Nucleus accumbens (tissue), 56 donors: ENCODE measurements around the gene CRADD.

Experiments
- DNase-seq, 56 donors: peaks; one replicate each; lab custom pipeline; 2025; lab: John Stamatoyannopoulos, UW

Gene CRADD

GRCh38 chr12:93829016-93829415 lies 151.8 kb downstream of the CRADD start:
- no peak for DNase-seq

DNA sequence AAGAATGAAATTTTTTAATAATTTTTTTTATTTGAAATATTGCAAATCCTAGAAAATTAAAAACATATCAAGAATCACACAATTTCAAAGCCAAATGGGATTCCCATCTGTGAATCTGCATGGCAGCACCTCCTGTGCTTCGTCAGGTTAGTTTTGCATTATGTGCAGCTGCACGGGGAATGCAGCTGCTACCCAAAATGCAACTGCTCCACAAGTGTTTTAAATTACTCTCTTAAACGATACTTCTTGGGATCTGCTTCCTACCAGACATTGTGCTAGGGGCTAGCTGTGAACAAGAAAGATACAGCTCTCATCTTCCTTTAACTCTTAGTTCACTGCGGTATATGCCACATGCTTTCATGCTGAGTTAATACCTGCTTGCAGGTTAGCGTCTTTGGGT lies 154.2 kb downstream of the CRADD start:
- no peak for DNase-seq

GRCh38 chr12:93832131-93832530 lies 155.0 kb downstream of the CRADD start:
- DNase-seq = no peak

- no peak for DNase-seq
These were observed 156.8 kb downstream of the CRADD start for GRCh38 chr12:93833946-93834345.

DNA sequence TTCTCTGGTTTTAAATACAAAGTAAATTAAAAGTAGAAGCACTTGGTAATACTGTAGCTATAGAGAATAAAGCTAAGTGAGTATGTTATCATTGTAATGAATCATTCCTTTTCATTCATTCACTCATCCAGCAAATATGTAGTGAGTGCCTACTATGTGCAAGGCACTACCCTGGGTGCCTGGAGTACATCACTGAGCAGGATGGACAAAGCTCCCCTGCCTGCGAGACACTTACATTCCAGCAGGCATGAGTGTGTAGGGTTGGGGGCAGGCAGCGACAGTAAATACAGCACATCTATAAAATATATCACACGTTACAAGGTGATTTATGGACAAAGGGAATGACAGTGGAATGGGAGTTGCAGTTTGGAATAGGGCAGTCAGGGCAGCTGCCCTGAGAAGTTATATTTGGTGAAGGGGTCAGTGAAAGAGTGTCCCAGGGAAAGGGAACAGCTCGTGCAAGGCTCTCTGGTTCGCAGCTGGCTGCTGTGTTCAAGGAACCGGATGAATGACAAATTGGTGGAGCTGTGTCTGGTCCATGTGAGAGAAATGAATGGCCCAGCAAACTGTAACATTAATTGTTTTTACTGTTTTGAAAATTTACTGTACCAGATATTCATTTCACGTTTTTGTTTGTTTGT lies 159.6 kb downstream of the CRADD start:
- DNase-seq = no peak

- DNase-seq = no peak
These were observed 161.0 kb downstream of the CRADD start for GRCh38 chr12:93838193-93838592.

GRCh38 chr12:93839064-93839463 lies 161.9 kb downstream of the CRADD start:
- no peak for DNase-seq

DNA sequence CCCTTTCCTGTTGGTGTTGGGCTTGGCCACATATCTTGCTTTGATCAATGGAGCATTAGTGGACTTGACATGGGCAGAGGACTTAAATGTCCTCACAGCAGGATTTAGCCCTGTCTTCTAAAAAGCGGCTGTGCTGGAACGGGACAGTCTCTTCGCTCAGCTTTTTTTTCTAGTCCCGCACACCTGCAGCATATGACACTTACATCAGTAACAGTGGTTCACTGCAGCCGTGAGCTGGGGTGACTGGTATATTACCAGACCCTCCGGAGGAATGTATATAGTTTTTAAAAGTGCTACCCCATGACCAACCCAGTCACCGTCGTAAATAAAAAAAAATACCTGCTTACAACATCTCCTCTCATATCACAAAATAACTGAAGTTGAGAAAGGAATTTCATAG lies 164.5 kb downstream of the CRADD start:
- no peak for DNase-seq

GRCh38 chr12:93844164-93844784 lies 167.1 kb downstream of the CRADD start:
- no peak for DNase-seq

GRCh38 chr12:93846936-93847516 lies 169.9 kb downstream of the CRADD start:
- no peak for DNase-seq

DNA sequence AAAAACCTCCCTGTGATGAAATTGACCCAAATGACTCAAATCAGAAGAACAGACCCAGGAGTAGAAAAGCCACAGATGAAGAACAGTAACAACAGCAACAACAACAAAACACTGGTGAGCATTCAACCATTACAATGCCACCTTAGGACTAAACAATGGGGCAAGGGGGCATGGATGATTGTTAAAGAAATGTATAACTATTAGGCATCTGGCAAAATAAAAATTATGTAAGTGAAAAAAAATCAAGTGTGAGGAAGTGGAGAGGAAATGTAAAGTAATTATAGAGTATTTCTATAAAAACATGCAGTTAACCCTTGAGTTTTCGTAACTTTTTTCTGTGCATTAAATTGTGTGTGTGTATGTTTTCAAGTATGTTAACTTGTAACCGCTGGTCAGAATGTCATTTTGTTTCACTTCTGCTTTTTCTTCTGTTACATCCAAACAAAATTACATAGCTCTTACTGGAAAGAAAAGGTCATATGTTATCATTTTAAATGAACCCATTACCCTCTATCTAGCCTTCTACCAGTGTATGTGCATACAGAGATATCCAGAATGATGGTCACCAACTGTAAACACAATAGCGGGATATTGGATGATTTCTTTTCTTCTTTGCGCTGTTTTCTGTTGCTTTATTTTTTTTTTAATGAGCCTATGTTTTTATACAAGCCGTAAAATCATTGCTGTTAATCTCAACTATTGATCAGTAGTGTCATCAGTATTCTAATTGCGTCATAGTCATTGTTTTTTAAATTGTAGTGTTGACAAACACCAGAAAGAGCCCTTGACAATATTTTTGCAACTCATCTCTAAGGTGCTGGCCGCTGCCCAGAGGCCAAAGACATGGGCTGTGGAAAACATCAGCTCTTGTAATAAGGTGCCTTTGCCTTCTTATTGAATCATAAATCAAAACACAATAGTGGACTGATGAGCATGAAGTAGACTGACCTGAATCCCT lies 170.6 kb downstream of the CRADD start:
- DNase-seq = no peak

GRCh38 chr12:93848523-93849101 lies 171.4 kb downstream of the CRADD start:
- DNase-seq = no peak

DNA sequence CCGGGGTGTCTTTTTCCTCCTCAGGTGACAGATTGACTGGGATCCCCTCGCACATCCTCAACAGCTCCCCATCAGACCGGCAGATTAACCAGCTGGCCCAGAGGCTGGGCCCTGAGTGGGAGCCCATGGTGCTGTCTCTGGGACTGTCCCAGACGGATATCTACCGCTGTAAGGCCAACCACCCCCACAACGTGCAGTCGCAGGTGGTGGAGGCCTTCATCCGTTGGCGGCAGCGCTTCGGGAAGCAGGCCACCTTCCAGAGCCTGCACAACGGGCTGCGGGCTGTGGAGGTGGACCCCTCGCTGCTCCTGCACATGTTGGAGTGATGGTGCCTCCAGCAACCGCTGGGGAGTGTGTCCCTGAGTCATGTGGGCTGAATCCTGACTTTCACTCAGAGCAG lies 172.8 kb downstream of the CRADD start:
- DNase-seq = no peak

GRCh38 chr12:93850481-93851256 lies 173.5 kb downstream of the CRADD start:
- DNase-seq = no peak

- no peak for DNase-seq
These were observed 174.1 kb downstream of the CRADD start for GRCh38 chr12:93851257-93851671.

DNA sequence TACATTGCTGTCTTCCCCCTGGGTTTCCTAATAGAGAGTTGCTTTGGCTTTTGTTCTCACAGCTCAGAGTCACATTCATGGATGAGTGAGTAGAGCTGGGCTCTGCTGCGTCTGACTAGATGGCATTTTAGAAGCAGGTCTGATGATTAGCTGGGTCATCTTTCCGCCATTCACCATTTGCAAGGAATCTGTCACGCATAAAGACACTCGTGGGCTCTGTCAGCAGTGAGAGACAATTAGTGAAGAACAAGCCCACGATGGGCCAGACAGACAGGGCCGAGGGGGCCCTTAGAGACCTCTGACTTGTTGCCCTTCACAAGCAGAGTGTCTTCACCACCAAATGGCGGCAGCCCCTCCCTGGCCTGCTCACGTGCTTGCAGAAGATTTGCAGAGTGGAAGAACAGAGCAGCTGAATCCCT lies 175.0 kb downstream of the CRADD start:
- peak in 1 of 56 donors; percentile 6 for DNase-seq

- DNase-seq = no peak
These were observed 176.7 kb downstream of the CRADD start for GRCh38 chr12:93853698-93854478.

- DNase-seq = no peak
These were observed 178.1 kb downstream of the CRADD start for GRCh38 chr12:93855261-93855660.

GRCh38 chr12:93856611-93857010 lies 179.4 kb downstream of the CRADD start:
- no peak for DNase-seq
